ENCODE results near the gene CACNA1C.

Gene CACNA1C

DNA sequence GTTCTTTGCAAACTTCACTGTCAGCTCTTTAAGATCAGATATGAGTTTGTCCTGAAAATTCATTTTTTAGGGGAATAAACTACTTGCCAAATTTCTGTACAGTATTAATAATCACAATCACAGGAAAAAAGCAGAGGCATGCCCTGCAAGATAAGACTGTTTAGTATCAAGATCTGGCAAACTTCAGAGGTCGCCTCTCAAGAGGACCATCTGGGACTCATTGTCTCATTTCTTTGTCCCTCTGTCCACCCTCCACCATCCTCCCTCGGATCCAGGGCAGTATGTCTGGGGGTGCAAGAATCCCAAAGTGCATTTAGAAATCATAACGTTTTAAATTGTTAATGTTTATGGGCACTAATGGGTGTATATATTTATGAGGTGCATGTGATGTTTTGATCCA is 509.6 kb downstream of the CACNA1C start:
- DNase-seq (ENCODE audit: low read depth in 1 of 2, low spot score in 1 of 2), result no peak

DNA sequence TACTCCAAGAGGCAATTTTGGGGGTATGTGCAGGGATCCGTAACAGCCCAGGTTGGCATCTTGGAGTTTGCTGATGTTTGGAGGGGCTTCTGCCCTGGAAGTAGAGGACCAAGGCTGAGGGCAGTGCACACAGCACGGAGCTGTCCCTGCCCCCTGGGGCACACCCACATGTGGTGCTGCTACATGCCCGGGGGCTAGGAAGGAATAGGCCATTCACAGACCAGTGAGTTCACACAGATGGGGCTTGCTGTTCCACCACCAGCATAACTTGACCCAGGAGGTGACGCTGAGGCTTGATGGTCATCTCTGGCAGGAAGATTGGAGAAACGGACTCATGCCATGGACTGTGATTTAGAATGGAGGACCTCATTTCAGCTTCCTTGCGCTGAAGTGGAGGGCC is 510.9 kb downstream of the CACNA1C start:
- no peak for DNase-seq (ENCODE audit: low read depth in 1 of 2, low spot score in 1 of 2)

GRCh38 chr12:2566161-2566560 is 513.4 kb downstream of the CACNA1C start:
- DNase-seq (ENCODE audit: low read depth in 1 of 2, low spot score in 1 of 2), result no peak

DNA sequence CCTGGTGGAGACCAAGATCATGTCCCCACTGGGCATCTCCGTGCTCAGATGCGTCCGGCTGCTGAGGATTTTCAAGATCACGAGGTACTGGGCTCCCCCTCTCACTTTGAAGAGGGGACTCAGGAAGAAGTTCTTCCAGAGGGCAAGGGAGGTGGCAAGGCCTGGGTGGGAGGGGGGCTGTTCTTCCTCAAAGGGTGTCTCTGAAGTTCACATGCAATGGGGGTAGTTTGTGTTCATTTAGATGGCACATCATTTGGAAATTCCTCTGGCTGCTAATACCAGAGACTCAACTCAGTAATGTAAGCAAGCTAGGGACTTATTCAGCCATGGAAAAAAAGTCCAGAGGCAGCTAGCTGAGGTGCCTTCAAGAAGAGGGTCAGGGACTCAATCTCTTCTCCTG is 514.9 kb downstream of the CACNA1C start:
- DNase-seq (ENCODE audit: low read depth in 1 of 2, low spot score in 1 of 2), result no peak

GRCh38 chr12:2570562-2570961 is 517.8 kb downstream of the CACNA1C start:
- DNase-seq (ENCODE audit: low read depth in 1 of 2, low spot score in 1 of 2), result no peak

DNA sequence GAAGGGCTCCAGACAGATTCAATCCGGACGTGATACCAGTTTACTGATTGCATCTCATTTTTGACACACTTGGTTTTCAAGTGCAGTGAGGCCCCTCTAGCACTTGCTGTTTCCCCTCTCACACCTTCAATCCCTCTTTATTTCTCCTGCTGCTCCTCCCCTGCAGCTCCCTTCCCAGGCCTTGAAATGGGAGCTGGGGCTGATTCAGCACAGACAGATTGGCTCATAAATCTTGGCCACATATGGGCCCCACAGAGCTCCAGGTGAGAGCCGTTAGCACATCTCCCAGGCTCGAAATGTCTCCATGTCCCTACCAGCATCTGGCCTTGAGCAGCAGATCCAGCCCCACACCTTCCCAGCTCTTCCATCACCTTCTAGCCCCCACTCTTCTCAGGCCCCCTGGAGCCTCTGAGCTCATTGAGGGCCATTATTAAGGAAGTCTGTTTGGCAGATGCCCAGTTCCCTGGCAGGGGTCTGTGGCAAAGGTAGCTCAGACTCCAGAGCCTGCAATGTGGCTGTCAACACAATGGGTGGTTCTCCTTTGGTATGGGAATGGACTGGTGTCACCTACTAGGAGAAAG is 521.7 kb downstream of the CACNA1C start:
- DNase-seq (ENCODE audit: low read depth in 1 of 2, low spot score in 1 of 2), result no peak

DNA sequence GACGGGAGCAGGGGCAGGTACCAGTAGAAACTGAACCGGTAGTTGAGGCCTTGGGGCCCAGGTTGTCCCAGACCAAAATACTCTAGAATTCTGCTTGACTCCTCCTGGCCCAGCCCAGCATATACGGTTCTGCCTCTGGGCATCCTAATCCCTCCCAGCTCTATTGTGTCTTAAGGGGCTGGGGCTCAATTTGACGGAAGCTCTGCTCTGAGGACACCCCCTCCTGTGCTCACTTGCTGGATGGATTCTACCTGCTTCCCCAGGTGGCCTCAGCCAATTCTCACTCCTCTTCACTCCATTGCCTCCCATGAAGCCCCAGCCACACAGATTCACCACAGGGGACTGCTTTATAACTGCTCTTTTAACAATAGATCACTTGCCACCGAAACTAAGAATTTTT is 522.5 kb downstream of the CACNA1C start:
- no peak for DNase-seq (ENCODE audit: low read depth in 1 of 2, low spot score in 1 of 2)

GRCh38 chr12:2578211-2578610 is 525.4 kb downstream of the CACNA1C start:
- DNase-seq (ENCODE audit: low read depth in 1 of 2, low spot score in 1 of 2), result no peak

GRCh38 chr12:2578772-2579171 is 526.0 kb downstream of the CACNA1C start:
- DNase-seq (ENCODE audit: low read depth in 1 of 2, low spot score in 1 of 2), result no peak

GRCh38 chr12:2580821-2581220 is 528.0 kb downstream of the CACNA1C start:
- DNase-seq (ENCODE audit: low read depth in 1 of 2, low spot score in 1 of 2), result no peak

DNA sequence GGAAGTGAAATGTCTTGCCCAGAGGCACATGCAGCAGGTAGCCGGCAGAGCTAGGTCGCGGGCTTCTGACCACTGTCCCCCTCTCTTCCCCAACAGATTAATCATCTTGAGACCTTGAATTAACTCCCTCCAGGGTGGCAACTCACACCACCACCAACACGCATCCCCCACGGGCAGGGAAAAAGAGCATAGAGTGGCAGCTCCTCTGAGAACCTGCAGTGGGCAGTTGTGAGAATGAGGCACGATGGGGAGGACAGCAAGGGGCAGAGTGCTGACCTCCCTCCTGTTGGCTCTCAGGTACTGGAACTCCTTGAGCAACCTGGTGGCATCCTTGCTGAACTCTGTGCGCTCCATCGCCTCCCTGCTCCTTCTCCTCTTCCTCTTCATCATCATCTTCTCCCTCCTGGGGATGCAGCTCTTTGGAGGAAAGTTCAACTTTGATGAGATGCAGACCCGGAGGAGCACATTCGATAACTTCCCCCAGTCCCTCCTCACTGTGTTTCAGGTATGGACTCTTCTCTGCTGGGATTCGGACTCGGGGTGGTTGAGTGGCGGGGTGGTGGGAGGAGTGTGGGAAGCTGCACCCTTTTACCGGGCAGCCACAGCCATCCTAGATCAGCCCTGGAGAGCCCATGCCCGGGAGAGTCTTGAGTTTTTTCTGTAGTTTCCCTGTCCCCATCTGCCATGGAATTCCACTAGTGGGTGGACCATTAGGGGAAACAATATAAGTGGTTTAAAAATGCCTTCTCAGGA is 528.7 kb downstream of the CACNA1C start:
- DNase-seq (ENCODE audit: low read depth in 1 of 2, low spot score in 1 of 2), result no peak

- DNase-seq (ENCODE audit: low read depth in 1 of 2, low spot score in 1 of 2), result no peak
Observed at GRCh38 chr12:2582631-2583030, 529.8 kb downstream of the CACNA1C start.

GRCh38 chr12:2583091-2583497 is 530.3 kb downstream of the CACNA1C start:
- DNase-seq (ENCODE audit: low read depth in 1 of 2, low spot score in 1 of 2), result peak; percentile 15 to 21

DNA sequence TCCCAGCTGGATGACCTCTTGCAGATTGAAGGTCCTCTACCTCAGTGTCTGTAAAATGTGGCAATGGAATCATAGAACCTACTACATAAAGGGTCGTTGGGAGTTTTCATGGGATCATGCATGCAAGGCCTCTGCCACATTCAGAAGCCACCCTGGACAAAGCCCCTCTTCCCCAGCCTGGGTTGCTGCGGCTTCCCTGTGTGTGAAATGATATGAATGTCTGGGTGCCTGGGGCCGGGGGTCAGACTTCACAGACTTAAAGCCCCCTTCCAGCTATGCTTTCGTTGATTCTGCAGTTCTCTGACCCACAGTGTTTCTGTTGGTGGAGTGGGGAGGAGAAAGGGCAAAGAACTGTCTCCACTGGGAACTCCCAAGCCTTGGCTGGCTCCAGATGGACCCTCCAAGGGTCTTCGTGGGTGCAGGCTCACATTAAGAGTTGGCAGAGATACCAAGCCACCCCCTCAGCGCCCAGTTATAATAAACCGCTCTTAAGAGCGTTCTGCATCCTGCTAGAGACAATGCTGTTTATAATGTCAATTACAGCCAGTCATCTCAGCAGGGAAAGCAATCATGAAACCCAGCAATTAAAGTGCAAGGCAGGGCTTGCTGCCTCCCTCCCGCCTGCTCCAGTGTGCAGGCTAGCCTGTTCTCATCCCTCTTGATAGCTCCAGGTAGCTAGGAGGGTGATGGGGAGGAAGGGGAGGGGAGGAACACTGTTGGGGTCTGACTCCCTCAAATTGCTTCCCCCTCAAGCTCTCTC is 531.0 kb downstream of the CACNA1C start:
- DNase-seq (ENCODE audit: low read depth in 1 of 2, low spot score in 1 of 2), result no peak

- no peak for DNase-seq (ENCODE audit: low read depth in 1 of 2, low spot score in 1 of 2)
Observed at GRCh38 chr12:2586156-2587038, 533.6 kb downstream of the CACNA1C start.

DNA sequence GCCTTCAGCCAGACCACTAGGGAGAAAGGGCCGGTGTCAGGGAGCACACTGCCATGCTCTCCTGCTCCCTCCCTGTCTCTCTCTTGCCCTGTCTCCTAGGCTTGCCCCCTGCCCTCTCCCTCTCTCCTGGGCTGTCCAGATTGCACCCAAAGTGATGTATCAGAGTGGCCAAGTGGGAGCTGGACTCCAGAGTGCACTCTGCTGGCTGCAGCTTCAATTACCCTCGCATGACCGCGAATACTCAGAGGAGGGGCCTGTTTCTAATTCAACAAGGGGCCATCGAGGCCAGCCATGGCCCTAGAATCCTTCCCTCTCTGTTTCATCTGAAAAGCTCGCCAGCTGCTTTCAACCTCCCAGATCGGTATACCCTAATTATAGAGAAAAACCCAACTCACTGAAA is 535.6 kb downstream of the CACNA1C start:
- no peak for DNase-seq (ENCODE audit: low read depth in 1 of 2, low spot score in 1 of 2)

DNA sequence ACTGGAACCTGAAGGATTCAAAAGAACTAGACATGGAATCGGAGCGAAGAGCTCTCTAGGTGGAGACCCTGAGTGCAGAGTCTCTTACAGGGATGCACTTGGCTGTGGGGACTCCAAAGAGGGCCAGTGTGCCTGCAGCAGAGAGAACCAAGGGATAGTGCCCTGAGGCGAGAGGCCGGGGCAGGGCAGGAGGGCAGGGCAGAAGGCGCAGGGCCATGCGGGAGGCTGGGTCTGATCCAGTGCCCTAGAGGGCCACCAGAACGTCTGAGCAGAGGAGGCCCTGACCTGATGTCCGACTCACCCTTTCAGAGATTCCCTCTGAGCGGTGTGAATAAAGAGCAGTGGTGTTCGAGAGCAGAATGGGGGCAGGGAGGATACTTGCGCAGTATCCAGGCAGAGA is 536.6 kb downstream of the CACNA1C start:
- no peak for DNase-seq (ENCODE audit: low read depth in 1 of 2, low spot score in 1 of 2)

DNA sequence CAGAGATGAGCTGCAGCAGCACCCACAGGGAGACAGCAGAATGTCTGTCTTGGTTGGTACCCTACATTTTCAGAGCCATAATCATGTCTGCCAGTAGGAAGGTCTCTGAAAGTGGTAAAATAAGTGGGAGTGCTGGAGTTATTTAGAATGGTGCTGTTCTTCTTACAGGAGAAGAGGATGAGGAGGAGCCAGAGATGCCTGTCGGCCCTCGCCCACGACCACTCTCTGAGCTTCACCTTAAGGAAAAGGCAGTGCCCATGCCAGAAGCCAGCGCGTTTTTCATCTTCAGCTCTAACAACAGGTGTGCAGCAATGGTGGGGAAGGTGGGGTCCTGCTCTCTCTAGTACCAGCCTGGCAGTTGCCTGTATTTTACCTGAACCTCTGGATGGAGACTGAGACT is 540.3 kb downstream of the CACNA1C start:
- DNase-seq (ENCODE audit: low read depth in 1 of 2, low spot score in 1 of 2), result no peak

DNA sequence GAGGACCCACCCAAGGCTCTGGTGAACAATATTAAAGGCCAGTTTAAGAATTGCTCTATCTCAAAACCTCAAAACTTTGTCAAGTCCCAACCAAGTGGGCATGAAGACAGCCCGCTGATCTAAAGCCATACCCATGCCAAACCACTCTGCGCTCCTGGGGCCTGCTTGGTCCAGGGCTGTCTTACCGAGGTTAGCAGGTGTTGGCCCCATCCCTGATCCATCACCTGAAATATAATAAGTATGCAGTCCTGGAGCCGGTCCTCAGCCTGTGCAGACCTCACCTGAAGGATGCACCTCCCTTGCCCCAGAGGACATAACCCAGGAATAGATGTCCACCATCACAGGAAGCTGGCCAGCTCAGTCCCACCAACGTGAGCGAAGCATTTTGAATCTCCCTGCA is 543.7 kb downstream of the CACNA1C start:
- DNase-seq (ENCODE audit: low read depth in 1 of 2, low spot score in 1 of 2), result no peak

- no peak for DNase-seq (ENCODE audit: low read depth in 1 of 2, low spot score in 1 of 2)
Observed at GRCh38 chr12:2605301-2605700, 552.5 kb downstream of the CACNA1C start.

DNA sequence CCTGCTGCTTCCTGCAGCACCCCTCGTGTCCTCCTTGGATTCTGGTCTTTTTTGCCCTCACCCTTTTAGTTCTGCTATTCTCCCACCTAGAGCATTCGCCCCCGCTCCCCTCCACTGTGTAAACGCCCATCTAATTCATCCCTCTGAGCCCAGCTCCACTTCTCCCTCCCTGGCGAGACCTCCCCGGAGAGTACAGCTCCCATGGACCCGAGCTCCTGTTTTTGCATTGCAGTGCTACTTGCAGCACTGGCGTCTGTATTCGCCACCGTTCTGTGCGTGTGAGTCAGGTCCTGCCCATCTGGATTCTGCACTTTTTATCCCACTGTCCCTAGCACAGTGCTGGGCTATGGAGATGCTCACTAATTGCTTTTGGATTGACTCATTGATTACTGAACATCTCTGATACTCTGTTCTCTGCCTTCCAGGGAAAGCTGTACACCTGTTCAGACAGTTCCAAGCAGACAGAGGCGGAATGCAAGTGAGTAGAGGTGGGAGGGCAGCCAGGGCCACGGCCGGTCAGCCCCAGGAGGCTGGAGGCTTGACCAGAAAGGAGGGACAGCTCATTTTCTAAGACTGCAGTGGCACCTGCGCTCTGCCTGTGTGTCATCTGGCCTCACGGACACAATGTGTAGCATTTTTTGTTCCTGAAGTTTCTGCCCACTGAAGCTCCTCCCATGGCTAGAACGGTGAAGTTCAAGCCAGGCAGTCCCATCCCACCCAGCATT is 553.6 kb downstream of the CACNA1C start:
- no peak for DNase-seq (ENCODE audit: low read depth in 1 of 2, low spot score in 1 of 2)

Measured in activated CD4-positive, alpha-beta T cell treated with anti-CD3 and anti-CD28 coated beads, Interleukin-2, amount 50 U/mL, for 24 hours (primary cell).